NOMO-1 treated with DMSO at 0.1 percent for 48 hours (cell line): ENCODE data around the gene CCDC148.
A peak's percentile ranks its signal among the peaks of the same experiment; 100 is the strongest.

Source experiments
- DNase-seq: peaks from one replicate; lab custom pipeline; 2025; ENCODE audit not compliant: unreplicated experiment; lab: John Stamatoyannopoulos, UW

CCDC148 gene

DNA sequence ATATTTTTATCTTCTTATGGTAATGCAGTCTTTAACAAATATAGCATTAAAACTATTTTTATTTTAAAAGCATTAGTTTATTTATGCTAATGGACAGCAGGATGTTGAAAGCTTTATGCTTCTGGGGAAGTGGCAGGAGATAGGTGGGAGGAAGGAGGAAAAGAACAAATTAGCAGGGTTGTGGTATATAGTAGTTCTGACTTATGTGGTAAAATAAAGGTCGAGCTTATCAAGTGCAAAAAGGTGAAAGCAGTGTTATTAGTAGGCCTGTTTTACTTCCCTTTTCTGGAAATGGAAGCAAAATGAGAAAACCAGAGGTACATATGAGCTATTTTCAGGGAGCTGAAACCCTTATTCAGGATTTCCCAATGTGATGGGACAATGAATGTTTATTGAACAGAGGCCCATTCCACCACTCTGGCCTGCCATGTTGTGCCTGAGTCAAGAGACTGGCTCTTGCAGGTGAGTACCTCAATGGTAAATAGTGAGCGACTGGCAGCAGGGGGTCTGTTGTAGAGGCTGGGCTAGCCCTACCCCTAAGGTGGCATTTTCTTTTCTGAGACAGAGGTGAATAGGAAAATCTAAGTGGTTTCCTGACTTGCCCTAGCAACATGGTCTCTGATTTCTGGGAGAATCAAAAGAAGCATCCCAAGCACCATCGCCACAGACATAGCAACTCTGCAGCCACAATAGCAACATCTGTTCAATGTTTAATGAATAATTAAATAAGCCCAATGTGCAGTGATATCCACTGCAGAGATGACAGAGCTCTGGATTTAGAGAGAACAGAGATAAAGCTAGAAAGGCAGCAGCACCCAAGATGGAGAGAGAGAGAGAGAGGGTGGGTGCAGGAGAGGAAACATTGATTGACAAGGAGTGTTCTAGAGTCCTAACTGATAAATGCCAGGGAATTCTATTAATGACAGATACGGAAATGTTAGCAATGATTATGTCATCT, 235.2 kb downstream of the CCDC148 start:
- DNase-seq: peak; percentile 47

DNA sequence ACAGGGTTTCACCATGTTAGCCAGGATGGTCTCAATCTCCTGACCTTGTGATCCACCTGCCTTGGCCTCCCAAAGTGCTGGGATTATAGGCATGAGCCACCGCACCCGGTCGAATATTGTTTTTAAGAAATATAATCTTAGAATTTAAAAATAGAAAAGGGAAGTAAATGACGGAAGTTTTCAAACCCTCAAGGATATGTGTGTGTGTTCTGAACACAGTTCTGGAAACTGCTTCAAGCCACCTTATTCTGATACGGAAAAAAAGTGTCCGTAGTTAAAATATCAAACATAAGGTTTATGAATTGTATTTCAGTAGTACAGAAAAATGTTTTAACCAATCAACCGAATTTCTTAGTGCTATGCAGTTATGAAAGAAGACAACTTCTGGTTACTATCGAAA, 239.0 kb downstream of the CCDC148 start:
- peak; percentile 53 for DNase-seq

DNA sequence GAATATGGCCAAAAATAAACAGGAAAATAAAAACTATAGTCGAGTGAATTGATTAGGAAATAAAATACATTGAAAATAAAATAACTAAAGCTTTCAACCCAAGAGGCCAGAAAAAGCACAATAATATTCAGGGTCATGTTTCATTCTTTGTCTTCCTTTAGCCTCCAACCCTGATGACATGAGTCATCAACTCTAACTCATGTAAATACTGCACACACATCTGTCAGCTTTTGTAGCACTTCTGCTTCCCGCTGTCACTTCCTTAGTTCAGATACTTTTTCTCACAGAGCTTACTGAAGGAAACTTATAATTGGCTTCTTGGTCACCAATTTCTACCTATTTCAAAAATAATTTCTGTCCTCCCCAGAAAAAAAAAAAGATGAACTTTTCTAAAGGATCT, 242.1 kb downstream of the CCDC148 start:
- peak; percentile 95 for DNase-seq

DNA sequence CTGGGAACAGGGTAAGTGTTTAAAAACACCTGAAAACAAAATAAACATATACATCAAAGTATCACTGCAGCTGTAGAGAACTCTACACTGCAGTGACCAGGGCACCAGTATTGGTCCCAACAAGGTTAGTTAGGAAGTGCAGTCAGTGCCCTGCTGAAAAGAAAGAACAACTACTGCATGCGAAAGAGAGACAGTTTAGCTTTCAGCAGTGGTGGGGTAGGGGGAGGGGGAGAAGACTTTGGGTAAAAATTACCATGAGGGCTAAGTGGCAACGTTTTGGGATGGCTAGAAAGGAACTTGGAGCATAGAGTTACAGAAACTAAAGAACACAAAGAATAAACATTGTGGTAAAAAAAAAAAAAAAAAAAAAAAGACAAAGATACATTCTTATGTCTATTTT, 242.8 kb downstream of the CCDC148 start:
- DNase-seq: no peak

- DNase-seq: no peak
Measured at GRCh38 chr2:158212301-158212700, 244.3 kb downstream of the CCDC148 start.

DNA sequence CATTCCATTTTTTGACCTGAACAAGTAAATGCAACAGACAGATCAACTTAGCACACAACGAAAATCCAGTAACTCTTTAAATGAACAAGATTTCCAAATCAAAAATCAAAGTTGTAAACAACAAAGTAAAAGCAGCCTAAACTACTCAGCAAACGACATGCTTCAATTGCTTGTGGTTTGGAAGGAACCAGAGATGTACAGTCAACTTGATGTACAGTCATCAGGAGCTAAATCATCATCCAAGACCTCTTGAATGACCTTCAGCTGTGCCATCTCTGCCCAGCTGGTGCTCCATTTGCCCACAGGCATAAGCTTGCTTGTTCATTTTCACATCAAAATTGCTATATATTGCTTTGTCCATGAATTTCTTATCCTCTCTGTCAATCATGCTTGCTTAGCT, 245.1 kb downstream of the CCDC148 start:
- no peak for DNase-seq

GRCh38 chr2:158207354-158207753, 249.2 kb downstream of the CCDC148 start:
- DNase-seq: no peak

GRCh38 chr2:158205215-158205614, 251.3 kb downstream of the CCDC148 start:
- no peak for DNase-seq

DNA sequence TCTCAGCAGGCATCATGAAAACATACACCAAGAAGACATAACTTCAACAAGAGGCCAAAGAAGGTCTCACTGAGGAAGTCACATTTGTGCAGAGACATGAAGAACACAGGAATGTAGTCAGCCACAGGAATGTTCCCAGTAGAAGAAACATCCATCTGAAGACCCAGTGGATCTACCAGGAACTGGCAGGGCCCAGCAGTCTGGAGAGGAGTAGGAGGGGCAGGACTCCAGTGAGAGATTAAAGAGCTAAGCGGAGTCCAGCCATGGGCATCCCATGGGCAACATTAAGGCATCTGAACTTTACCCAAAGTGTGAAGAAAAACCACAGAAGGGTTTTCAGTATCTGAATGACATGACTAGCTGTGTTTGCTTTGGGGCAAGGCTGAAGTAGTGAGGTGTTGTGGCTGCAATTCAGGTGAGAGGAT, 251.8 kb downstream of the CCDC148 start:
- no peak for DNase-seq

GRCh38 chr2:158202161-158202815, 254.3 kb downstream of the CCDC148 start:
- DNase-seq: no peak

DNA sequence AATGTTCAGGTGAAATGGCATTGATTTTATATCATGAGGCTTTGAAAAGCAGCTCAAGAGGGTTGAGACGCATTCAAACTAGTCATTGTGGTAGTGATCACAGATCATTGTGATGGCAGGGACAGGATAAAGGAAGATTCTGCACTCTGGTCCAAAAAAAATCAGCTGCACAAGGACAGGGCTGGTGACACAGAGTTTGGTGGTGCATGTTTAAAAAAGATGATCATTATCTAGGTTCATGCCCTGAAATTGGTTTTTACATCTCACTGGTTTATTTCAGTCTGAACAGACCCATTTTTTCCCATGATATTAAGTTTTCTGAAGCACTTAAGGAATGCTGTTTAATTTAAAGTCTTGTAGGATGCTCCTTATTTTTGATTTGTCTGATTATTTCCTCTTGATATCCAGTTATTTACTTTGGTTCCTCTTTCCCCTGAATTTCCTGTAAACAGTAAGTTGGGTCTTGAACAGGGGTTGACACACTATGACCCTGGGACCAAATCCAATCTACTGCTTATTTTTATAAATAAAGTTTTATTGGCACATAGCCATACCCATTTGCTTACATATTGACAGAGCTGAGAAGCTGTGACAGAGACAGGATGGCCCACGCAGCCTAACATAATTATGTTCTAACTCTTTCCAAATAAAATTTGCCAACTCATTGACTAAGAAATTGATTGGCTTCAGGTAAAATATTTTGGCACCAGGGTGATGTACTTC, 256.5 kb downstream of the CCDC148 start:
- DNase-seq: no peak

- DNase-seq: peak; percentile 79
Measured at GRCh38 chr2:158197940-158198339, 258.6 kb downstream of the CCDC148 start.

GRCh38 chr2:158194229-158194628, 262.3 kb downstream of the CCDC148 start:
- DNase-seq: no peak

DNA sequence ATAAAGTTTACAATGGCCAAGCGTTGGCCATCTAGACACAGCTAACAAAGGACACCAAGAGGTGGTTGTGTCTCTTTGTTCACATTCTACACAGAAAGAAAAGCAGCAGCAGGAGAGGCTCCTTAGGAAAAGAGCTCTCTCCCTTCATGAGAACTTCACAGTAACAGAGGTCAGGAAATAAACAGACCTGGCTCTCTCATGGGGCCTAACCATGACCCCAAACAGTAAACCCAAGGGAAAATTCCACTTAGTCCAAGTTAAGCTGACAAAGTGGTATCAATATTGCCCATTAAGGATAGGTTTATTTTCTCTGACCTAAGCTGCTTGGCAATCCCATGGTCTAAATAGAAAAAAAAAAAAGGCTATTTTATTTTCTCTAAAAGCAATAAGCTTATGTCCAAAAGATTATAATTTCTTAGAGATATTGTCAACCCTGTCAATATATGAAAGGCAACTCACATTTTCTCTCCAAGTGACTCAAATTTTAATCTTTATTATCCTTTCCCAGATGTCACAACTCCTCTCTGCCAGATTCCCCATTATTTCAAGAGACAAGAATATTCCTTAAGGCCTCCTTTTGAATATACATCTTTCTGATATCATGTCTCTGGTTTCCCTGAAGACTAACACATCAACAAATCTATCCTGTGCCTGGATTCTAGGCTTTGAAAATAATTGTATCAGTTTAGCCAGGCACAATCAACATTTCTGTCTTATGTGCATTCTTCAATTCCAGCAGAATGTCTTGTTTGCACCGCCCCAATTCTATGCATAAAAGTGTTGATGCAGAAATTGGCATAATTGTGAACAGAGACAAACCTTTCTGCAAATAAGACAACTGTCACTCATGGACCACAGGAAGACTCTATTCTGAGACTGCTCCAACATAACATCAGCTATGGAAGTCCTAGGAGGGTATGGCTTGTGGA, 263.8 kb downstream of the CCDC148 start:
- DNase-seq: no peak

DNA sequence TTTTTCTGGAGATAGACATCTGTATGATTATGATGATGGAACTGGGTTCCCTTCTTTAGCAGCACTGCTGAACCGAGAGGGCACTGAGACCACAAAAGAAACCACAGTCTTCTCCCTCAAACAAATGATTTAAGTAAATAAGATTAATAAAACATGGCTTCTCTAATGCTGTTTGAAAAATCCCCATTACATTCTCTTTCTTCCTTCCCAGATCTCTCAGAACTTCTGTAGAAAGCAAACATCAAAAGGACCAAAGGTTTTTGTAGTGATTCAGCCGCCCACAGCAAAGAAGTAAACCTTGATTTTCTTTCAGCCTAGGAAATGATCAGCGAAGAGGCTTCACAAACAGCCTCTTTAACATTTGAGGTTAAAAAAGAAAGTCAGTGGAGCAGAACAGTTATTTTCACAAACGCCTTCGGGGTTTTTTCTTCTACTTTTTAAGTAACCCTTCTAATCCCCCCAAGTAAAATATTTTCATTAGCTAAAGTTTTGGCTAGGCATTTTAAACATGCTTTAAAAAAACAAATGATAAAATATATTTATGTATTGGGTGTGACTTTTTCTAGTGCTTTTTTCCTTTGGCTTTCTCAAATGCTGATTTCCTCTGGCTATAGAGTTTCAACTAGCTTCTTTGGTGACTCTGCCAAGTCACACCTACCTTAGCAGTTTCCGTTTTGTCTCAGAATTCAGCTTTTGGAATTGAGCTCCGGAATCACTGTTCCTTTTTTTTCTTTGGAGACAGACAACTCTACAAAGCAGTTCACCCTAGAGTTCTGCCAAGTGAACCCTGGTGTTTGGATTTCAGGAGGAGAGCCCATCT, 265.3 kb downstream of the CCDC148 start:
- DNase-seq: no peak

DNA sequence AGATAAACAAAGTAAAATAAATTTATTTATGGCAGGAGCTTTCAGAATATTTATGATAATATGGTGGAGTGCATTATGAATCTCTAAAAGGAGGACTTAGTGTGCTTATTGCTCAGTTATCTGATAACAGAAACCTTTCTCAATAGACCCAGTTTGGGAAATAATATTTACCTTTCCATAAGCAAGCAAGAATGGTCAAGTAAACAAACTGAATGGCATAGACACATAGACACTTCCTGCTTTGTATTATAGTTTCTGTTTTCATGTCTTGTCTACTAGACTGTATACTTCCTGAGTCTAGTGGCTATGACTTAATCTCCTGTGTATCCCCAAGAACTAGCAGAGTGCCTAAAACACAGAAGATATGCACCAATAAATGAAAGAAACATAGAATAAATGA, 267.0 kb downstream of the CCDC148 start:
- no peak for DNase-seq

DNA sequence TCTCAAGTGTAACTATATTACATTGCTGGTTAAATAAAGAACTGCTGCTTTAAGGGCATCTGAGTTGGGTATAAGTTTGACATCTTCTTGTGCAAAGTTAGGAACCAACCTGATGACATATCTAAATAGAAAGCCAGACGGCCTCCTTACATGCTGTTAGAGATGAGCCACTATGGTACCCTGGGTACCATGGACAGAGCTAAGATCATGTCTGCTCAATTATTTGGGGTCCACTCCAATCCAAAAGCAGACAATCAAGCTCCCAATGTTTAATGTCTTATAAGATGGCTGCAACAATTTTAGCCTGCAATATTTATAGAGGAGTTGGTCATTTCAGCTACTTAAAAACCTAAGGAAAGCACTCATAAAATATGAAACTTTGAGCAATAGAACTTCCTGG, 268.6 kb downstream of the CCDC148 start:
- no peak for DNase-seq

DNA sequence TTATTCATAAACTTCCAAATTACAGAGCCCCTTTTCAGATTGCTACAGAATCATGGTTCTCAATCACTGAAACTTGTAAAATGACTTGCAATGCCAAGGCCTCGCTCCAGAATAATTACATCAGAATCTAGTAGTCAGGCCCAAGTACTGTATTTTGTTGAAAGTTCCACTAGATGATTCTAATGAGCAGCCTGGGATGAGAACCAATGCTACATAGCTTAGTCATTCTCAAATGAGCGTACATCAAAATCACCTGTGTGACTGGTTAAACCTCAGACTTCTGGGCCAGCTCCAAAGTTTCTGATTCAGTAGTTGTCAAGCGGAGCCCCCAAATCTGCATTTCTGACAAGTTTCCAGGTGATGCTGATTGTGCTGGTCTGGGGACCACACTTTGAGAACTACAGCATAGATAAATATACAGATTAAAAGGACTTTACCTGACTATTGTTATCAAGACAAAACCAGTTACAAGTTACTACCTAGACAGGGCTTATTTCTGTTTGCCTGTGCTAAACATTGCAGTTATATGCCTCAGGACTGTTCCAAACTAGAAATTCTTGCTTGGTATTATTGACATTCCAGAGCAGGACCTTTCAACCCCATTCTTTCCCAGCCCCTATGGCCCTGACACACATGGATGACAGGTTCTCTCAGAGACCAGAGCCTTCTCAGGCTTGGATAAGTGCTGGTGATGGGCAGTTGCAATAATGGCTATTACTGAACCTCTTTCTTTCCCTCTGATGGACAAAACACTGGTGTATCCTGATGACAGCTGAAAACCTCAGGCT, 271.8 kb downstream of the CCDC148 start:
- no peak for DNase-seq

DNA sequence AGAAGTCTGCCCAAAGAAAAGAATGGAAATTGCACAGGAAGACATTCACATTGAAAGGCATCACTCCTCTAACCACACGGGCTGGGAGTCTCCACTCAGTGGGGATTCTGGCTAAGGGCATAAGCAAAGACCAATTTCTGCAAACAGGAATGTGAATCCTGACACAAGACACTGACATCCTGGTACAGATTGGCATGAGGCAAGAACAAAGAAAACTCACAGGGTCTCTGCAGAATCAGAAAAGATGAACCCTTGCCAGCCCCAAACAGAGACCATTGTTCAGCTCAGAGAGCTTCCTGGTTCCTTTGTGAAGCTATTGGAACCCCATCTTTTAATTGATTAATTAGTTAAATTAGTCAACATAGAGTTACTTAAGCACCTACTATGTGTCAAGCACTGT, 272.6 kb downstream of the CCDC148 start:
- no peak for DNase-seq
